Upper lobe of left lung (tissue), 4 donors: ENCODE data around the gene FAM171A2.

Experiments
- CTCF ChIP-seq, 6 experiments: fragments of 450-650 bp in 4 of 6; fragments of 200-600 bp in 2 of 6; sonication (generic) in 2 of 6; IDR thresholded peaks; one replicate each; pipeline ENCODE4 v1.5.1; 2016 to 2019; ENCODE audit warnings: antibody characterized with exemption in 6 of 6
- EP300 ChIP-seq, 4 donors: sonication (generic); formaldehyde crosslinking; IDR thresholded peaks; one replicate each; pipeline ENCODE4 v1.5.1; 2017; ENCODE audit warnings: antibody characterized with exemption in 4 of 4, control low read depth in 2 of 4
- POLR2AphosphoS5 ChIP-seq, 2 donors: sonication (generic); formaldehyde crosslinking; IDR thresholded peaks; one replicate each; pipeline ENCODE4 v1.5.1; 2017; ENCODE audit warnings: antibody characterized with exemption in 2 of 2

- TF ChIP-seq CTCF (IDR thresholded peaks at IDR 0.05) (no peak), EP300 (IDR thresholded peaks at IDR 0.05) (no peak), POLR2AphosphoS5 (IDR thresholded peaks at IDR 0.05) (no peak)
These were observed 20.7 kb upstream of the FAM171A2 start for GRCh38 chr17:44384281-44384822.
